ENCODE measurements around the gene CTIF.
"Not testable (repeated sequence)": the region's sequence is repeated elsewhere in the genome, so short reads cannot be mapped to it uniquely, and the experiment has no call there.

Gene CTIF

GRCh38 chr18:48811977-48812451 lies 273.2 kb downstream of the CTIF start:
- DNase-seq, result not testable (repeated sequence)

GRCh38 chr18:48813321-48813720 lies 274.5 kb downstream of the CTIF start:
- DNase-seq, result no peak

GRCh38 chr18:48813833-48814489 lies 275.1 kb downstream of the CTIF start:
- DNase-seq, result no peak

- no peak for DNase-seq
These were observed 275.8 kb downstream of the CTIF start for GRCh38 chr18:48814490-48815178.

GRCh38 chr18:48815179-48815515 lies 276.3 kb downstream of the CTIF start:
- no peak for DNase-seq

- DNase-seq, result no peak
These were observed 276.9 kb downstream of the CTIF start for GRCh38 chr18:48815581-48816324.

- DNase-seq, result no peak
These were observed 277.7 kb downstream of the CTIF start for GRCh38 chr18:48816554-48816953.

GRCh38 chr18:48817021-48817461 lies 278.2 kb downstream of the CTIF start:
- no peak for DNase-seq

GRCh38 chr18:48818329-48819254 lies 279.8 kb downstream of the CTIF start:
- DNase-seq, result no peak

GRCh38 chr18:48819276-48819675 lies 280.4 kb downstream of the CTIF start:
- DNase-seq, result no peak

- no peak for DNase-seq
These were observed 281.1 kb downstream of the CTIF start for GRCh38 chr18:48819781-48820482.

- DNase-seq, result no peak
These were observed 281.8 kb downstream of the CTIF start for GRCh38 chr18:48820483-48821250.

GRCh38 chr18:48821251-48821590 lies 282.4 kb downstream of the CTIF start:
- no peak for DNase-seq

GRCh38 chr18:48821845-48822244 lies 283.0 kb downstream of the CTIF start:
- DNase-seq, result no peak

GRCh38 chr18:48824231-48824970 lies 285.6 kb downstream of the CTIF start:
- no peak for DNase-seq

- DNase-seq, result no peak
These were observed 286.4 kb downstream of the CTIF start for GRCh38 chr18:48825101-48825745.

GRCh38 chr18:48826271-48826670 lies 287.4 kb downstream of the CTIF start:
- DNase-seq, result no peak

GRCh38 chr18:48826806-48827205 lies 288.0 kb downstream of the CTIF start:
- no peak for DNase-seq

- no peak for DNase-seq
These were observed 288.7 kb downstream of the CTIF start for GRCh38 chr18:48827291-48828193.

All from AML-193 (cell line).